Trophoblast cell (in vitro differentiated cells and primary cell): Measurements from ENCODE around the gene KIF5C.
"Not testable (repeated sequence)": the region's sequence is repeated elsewhere in the genome, so short reads cannot be mapped to it uniquely, and the experiment has no call there.

Source experiments
- DNase-seq, 2 donors: peaks; one replicate each; pipeline ENCODE4 v3.0.0-alpha.2; 2016
- H2AFZ ChIP-seq: 2 replicates; pipeline ENCODE4 v1.6.1; 2013; ENCODE audit warnings: low read length, moderate library complexity, mild to moderate bottlenecking; ENCODE audit not compliant: insufficient read depth, poor library complexity
- H2AK5ac ChIP-seq: 2 replicates; pipeline ENCODE4 v1.6.1; 2013; ENCODE audit warnings: mild to moderate bottlenecking, low read length
- H2BK120ac ChIP-seq: 2 replicates; pipeline ENCODE4 v1.6.1; 2013; ENCODE audit warnings: low read length, mild to moderate bottlenecking, moderate library complexity; ENCODE audit not compliant: insufficient read depth, poor library complexity
- H2BK12ac ChIP-seq: 2 replicates; pipeline ENCODE4 v1.6.1; 2013; ENCODE audit warnings: mild to moderate bottlenecking, low read length, moderate library complexity
- H2BK5ac ChIP-seq: 2 replicates; pipeline ENCODE4 v1.6.1; 2013; ENCODE audit warnings: low read length, low read depth, moderate library complexity, mild to moderate bottlenecking; ENCODE audit not compliant: poor library complexity
- H3K14ac ChIP-seq: 2 replicates; pipeline ENCODE4 v1.6.1; 2013; ENCODE audit warnings: mild to moderate bottlenecking, low read length
- H3K18ac ChIP-seq: 2 replicates; pipeline ENCODE4 v1.6.1; 2013; ENCODE audit warnings: mild to moderate bottlenecking, low read length
- H3K23ac ChIP-seq: 2 replicates; pipeline ENCODE4 v1.6.1; 2013; ENCODE audit warnings: low read length
- H3K27ac ChIP-seq: 2 replicates; pipeline ENCODE4 v1.5.1; 2013; ENCODE audit warnings: low read depth, mild to moderate bottlenecking, inconsistent platforms, low read length, moderate library complexity
- H3K27me3 ChIP-seq: 2 replicates; pipeline ENCODE4 v1.6.1; 2013; ENCODE audit warnings: inconsistent platforms, mild to moderate bottlenecking, low read length, moderate library complexity; ENCODE audit not compliant: insufficient read depth
- H3K36me3 ChIP-seq, 2 experiments: 1 replicate in 1 of 2; 2 replicates in 1 of 2; pipeline ENCODE4 v1.6.1; 2013; ENCODE audit warnings: low read length in 2 of 2, mild to moderate bottlenecking in 2 of 2, moderate library complexity in 1 of 2; ENCODE audit not compliant: insufficient read depth in 2 of 2, control insufficient read depth in 1 of 2
- H3K4ac ChIP-seq: 2 replicates; pipeline ENCODE4 v1.6.1; 2013; ENCODE audit warnings: low read depth, mild to moderate bottlenecking, low read length, moderate library complexity
- H3K4me1 ChIP-seq, 2 experiments: 1 replicate in 1 of 2; 2 replicates in 1 of 2; pipeline ENCODE4 v1.6.1; 2013; ENCODE audit warnings: low read length in 2 of 2, mild to moderate bottlenecking in 2 of 2, moderate library complexity in 1 of 2; ENCODE audit not compliant: insufficient read depth in 2 of 2, control insufficient read depth in 1 of 2
- H3K4me2 ChIP-seq: 2 replicates; pipeline ENCODE4 v1.6.1; 2013; ENCODE audit warnings: inconsistent platforms, mild to moderate bottlenecking, low read length, moderate library complexity
- H3K4me3 ChIP-seq: 2 replicates; pipeline ENCODE4 v1.5.1; 2013; ENCODE audit warnings: mild to moderate bottlenecking, low read depth, low read length, inconsistent platforms
- H3K79me1 ChIP-seq: one replicate; pipeline ENCODE4 v1.6.1; 2013; ENCODE audit warnings: low read length
- H3K79me2 ChIP-seq: 2 replicates; pipeline ENCODE4 v1.6.1; 2013; ENCODE audit warnings: low read length, mild to moderate bottlenecking; ENCODE audit not compliant: control insufficient read depth, insufficient read depth, poor library complexity
- H3K9ac ChIP-seq: 2 replicates; pipeline ENCODE4 v1.6.1; 2013; ENCODE audit warnings: mild to moderate bottlenecking, low read length
- H3K9me3 ChIP-seq: 2 replicates; pipeline ENCODE4 v1.6.1; 2013; ENCODE audit warnings: low read depth, mild to moderate bottlenecking, control low read depth, inconsistent platforms, low read length; ENCODE audit not compliant: insufficient read depth
- H4K12ac ChIP-seq: 2 replicates; pipeline ENCODE4 v1.6.1; 2013; ENCODE audit warnings: low read depth, mild to moderate bottlenecking, low read length, moderate library complexity
- H4K8ac ChIP-seq: 2 replicates; pipeline ENCODE4 v1.6.1; 2013; ENCODE audit warnings: low read depth, mild to moderate bottlenecking, low read length, moderate library complexity
- H4K91ac ChIP-seq: one replicate; pipeline ENCODE4 v1.6.1; 2013; ENCODE audit warnings: low read depth, mild to moderate bottlenecking, low read length, moderate library complexity
- WGBS: extraction: QIAGEN DNeasy Blood & Tissue Kit; methylation state at CpG from one replicate; pipeline ENCODE4 v1.1.7; 2013; ENCODE audit warnings: missing lambda C conversion rate; ENCODE audit not compliant: insufficient read length, insufficient coverage; ENCODE audit errors: extremely low coverage; 5-methylcytosine and 5-hydroxymethylcytosine counted together

Gene KIF5C

GRCh38 chr2:148978706-148979105 is 103.7 kb downstream of the KIF5C start:
- Histone ChIP-seq H3K27me3 (no peaks in the 10 kb centered on the region), H3K79me1 (no peaks in the 10 kb centered on the region), H2AK5ac (no peak overlapping the region), H3K27ac (no peak overlapping the region), H3K79me2 (no peaks in the 10 kb centered on the region), H3K9ac (no peak overlapping the region), H3K23ac (no peak overlapping the region), H4K12ac (no peak overlapping the region), H4K91ac (no peak overlapping the region), H2AFZ (no peak overlapping the region), H3K4me2 (no peak overlapping the region), H2BK120ac (no peak overlapping the region), H3K14ac (no peak overlapping the region), H2BK12ac (no peak overlapping the region), H3K9me3 (no peaks in the 10 kb centered on the region), H3K4me1 (no peaks in the 10 kb centered on the region), H4K8ac (no peak overlapping the region), H3K4ac (no peak overlapping the region), H3K4me3 (no peak overlapping the region), H3K36me3 (no peaks in the 10 kb centered on the region), H3K18ac (no peak overlapping the region), H2BK5ac (no peak overlapping the region)
- no CpG with 5 or more reads among the region's 2 CpGs for WGBS
- DNase-seq, result no peak

- no peak overlapping the region for H2BK120ac ChIP-seq
- no peak overlapping the region for H4K8ac ChIP-seq
- no peak overlapping the region for H3K4me2 ChIP-seq
- H3K79me1 ChIP-seq, result no peaks in the 10 kb centered on the region
- no peak overlapping the region for H4K91ac ChIP-seq
- DNase-seq, result no peak
- H2AFZ ChIP-seq, result no peak overlapping the region
- no peaks in the 10 kb centered on the region for H3K4me1 ChIP-seq
- no peak overlapping the region for H3K4me3 ChIP-seq
- H3K9me3 ChIP-seq, result no peaks in the 10 kb centered on the region
- H3K27ac ChIP-seq, result no peak overlapping the region
- H3K36me3 ChIP-seq, result no peaks in the 10 kb centered on the region
- H3K79me2 ChIP-seq, result no peaks in the 10 kb centered on the region
- no peak overlapping the region for H3K14ac ChIP-seq
- H3K4ac ChIP-seq, result no peak overlapping the region
- no peaks in the 10 kb centered on the region for H3K27me3 ChIP-seq
- H4K12ac ChIP-seq, result no peak overlapping the region
- H3K23ac ChIP-seq, result no peak overlapping the region
- H3K9ac ChIP-seq, result no peak overlapping the region
- H2BK5ac ChIP-seq, result no peak overlapping the region
- no peak overlapping the region for H2AK5ac ChIP-seq
- no CpG with 5 or more reads among the region's 6 CpGs for WGBS
- H3K18ac ChIP-seq, result no peak overlapping the region
- H2BK12ac ChIP-seq, result no peak overlapping the region
Measured at GRCh38 chr2:148979164-148979918, 104.3 kb downstream of the KIF5C start.

GRCh38 chr2:148979919-148980277 is 104.9 kb downstream of the KIF5C start:
- H3K79me1 ChIP-seq, result no peaks in the 10 kb centered on the region
- no CpG with 5 or more reads among the region's 4 CpGs for WGBS
- no peak overlapping the region for H3K4ac ChIP-seq
- H2AK5ac ChIP-seq, result no peak overlapping the region
- H2AFZ ChIP-seq, result no peak overlapping the region
- H2BK12ac ChIP-seq, result no peak overlapping the region
- H3K23ac ChIP-seq, result no peak overlapping the region
- H3K9me3 ChIP-seq, result no peaks in the 10 kb centered on the region
- H3K27ac ChIP-seq, result no peak overlapping the region
- H3K4me1 ChIP-seq, result no peaks in the 10 kb centered on the region
- H4K12ac ChIP-seq, result no peak overlapping the region
- no peaks in the 10 kb centered on the region for H3K36me3 ChIP-seq
- no peaks in the 10 kb centered on the region for H3K79me2 ChIP-seq
- H2BK5ac ChIP-seq, result no peak overlapping the region
- no peak overlapping the region for H3K4me2 ChIP-seq
- H3K9ac ChIP-seq, result no peak overlapping the region
- no peak overlapping the region for H3K14ac ChIP-seq
- H3K4me3 ChIP-seq, result no peak overlapping the region
- no peaks in the 10 kb centered on the region for H3K27me3 ChIP-seq
- no peak overlapping the region for H4K91ac ChIP-seq
- DNase-seq, result no peak
- no peak overlapping the region for H2BK120ac ChIP-seq
- H4K8ac ChIP-seq, result no peak overlapping the region
- H3K18ac ChIP-seq, result no peak overlapping the region

GRCh38 chr2:148980496-148980895 is 105.5 kb downstream of the KIF5C start:
- not testable (repeated sequence) for DNase-seq, H2BK12ac ChIP-seq, H3K36me3 ChIP-seq, H3K4me3 ChIP-seq, H3K9me3 ChIP-seq, H2BK120ac ChIP-seq, H2BK5ac ChIP-seq, H2AK5ac ChIP-seq, H4K8ac ChIP-seq, H3K27me3 ChIP-seq, H4K91ac ChIP-seq, H2AFZ ChIP-seq, H3K9ac ChIP-seq, H3K4me1 ChIP-seq, H3K79me1 ChIP-seq, H4K12ac ChIP-seq, H3K18ac ChIP-seq, H3K14ac ChIP-seq, H3K4me2 ChIP-seq, H3K23ac ChIP-seq, H3K27ac ChIP-seq, H3K4ac ChIP-seq, H3K79me2 ChIP-seq
- WGBS, result no CpG with 5 or more reads among the region's 3 CpGs
